Liver (tissue), 9 donors: Measurements from ENCODE around the gene HDAC10. TPM values are rescaled to one million over a fixed set of nuclear protein-coding genes. Genes with fewer than 3 reads are reported as not detected.

Source experiments
- DNase-seq: peaks from one replicate; pipeline ENCODE4 v3.0.0-alpha.2; 2017; ENCODE audit warnings: low spot score
- H3K27ac ChIP-seq, 2 donors: one replicate each; pipeline ENCODE4 v1.7.0; 2013; ENCODE audit warnings: inconsistent platforms in 2 of 2, low read length in 2 of 2, control low read depth in 1 of 2, low read depth in 1 of 2, mild to moderate bottlenecking in 1 of 2
- H3K27me3 ChIP-seq, 4 donors: one replicate each; pipeline versions ENCODE4 v1.6.1 to v1.7.0; 2013; ENCODE audit warnings: low read length in 3 of 4, inconsistent platforms in 1 of 4, mild to moderate bottlenecking in 1 of 4, moderate library complexity in 1 of 4; ENCODE audit not compliant: control insufficient read depth in 4 of 4, insufficient read depth in 4 of 4
- H3K36me3 ChIP-seq, 4 donors: one replicate each; pipeline versions ENCODE4 v1.6.1 to v1.7.0; 2013; ENCODE audit warnings: low read length in 3 of 4, mild to moderate bottlenecking in 3 of 4, low read depth in 1 of 4, moderate library complexity in 1 of 4; ENCODE audit not compliant: control insufficient read depth in 4 of 4, insufficient read depth in 3 of 4
- H3K4me1 ChIP-seq, 4 donors: one replicate each; pipeline versions ENCODE4 v1.6.1 to v1.7.0; 2013; ENCODE audit warnings: low read length in 3 of 4, mild to moderate bottlenecking in 3 of 4, moderate library complexity in 1 of 4; ENCODE audit not compliant: control insufficient read depth in 4 of 4, insufficient read depth in 4 of 4
- H3K4me3 ChIP-seq, 3 donors: one replicate each; pipeline versions ENCODE4 v1.6.1 to v1.7.0; 2013; ENCODE audit warnings: low read length in 3 of 3, control low read depth in 1 of 3, low read depth in 1 of 3, mild to moderate bottlenecking in 1 of 3
- H3K9ac ChIP-seq, 2 donors: one replicate each; pipeline ENCODE4 v1.7.0; 2013; ENCODE audit warnings: low read length in 2 of 2, mild to moderate bottlenecking in 2 of 2, moderate library complexity in 2 of 2, control low read depth in 1 of 2, low read depth in 1 of 2
- H3K9me3 ChIP-seq, 4 donors: one replicate each; pipeline versions ENCODE4 v1.6.1 to v1.7.0; 2013; ENCODE audit warnings: low read length in 3 of 4; ENCODE audit not compliant: control insufficient read depth in 4 of 4
- EGR1 ChIP-seq, 2 donors: IDR thresholded peaks; 2 replicates each; pipeline ENCODE4 v1.6.1; 2016 to 2018; ENCODE audit warnings: antibody characterized with exemption in 2 of 2, low read depth in 2 of 2
- FOXA1 ChIP-seq: IDR thresholded peaks from 2 replicates; pipeline ENCODE4 v1.6.1; 2016; ENCODE audit warnings: antibody characterized with exemption
- FOXA2 ChIP-seq: IDR thresholded peaks from 2 replicates; pipeline ENCODE4 v1.6.1; 2016; ENCODE audit warnings: antibody characterized with exemption
- GABPA ChIP-seq, 2 donors: IDR thresholded peaks in 1 of 2; conservative IDR thresholded peaks in 1 of 2; 2 replicates each; pipeline ENCODE4 v1.6.1; 2016; ENCODE audit warnings: antibody characterized with exemption in 2 of 2, mild to moderate bottlenecking in 1 of 2, moderate library complexity in 1 of 2
- HNF4A ChIP-seq, 2 donors: conservative IDR thresholded peaks; 2 replicates each; pipeline ENCODE4 v1.6.1; 2016; ENCODE audit warnings: antibody characterized with exemption in 2 of 2, mild to moderate bottlenecking in 2 of 2
- HNF4G ChIP-seq: IDR thresholded peaks from 2 replicates; pipeline ENCODE4 v1.6.1; 2016; ENCODE audit warnings: antibody characterized with exemption
- JUND ChIP-seq, 2 donors: IDR thresholded peaks; 2 replicates each; pipeline ENCODE4 v1.6.1; 2016; ENCODE audit warnings: antibody characterized with exemption in 2 of 2
- NR2F2 ChIP-seq: IDR thresholded peaks from 2 replicates; pipeline ENCODE4 v1.6.1; 2016; ENCODE audit warnings: antibody characterized with exemption
- RAD21 ChIP-seq, 2 donors: IDR thresholded peaks; 2 replicates each; pipeline ENCODE4 v1.6.1; 2016; ENCODE audit warnings: antibody characterized with exemption in 2 of 2, mild to moderate bottlenecking in 2 of 2
- RXRA ChIP-seq, 2 donors: IDR thresholded peaks; 2 replicates each; pipeline ENCODE4 v1.6.1; 2017 to 2018; ENCODE audit warnings: antibody characterized with exemption in 2 of 2, mild to moderate bottlenecking in 1 of 2
- SP1 ChIP-seq: IDR thresholded peaks from 2 replicates; pipeline ENCODE4 v1.6.1; 2018; ENCODE audit warnings: antibody characterized with exemption, mild to moderate bottlenecking
- TAF1 ChIP-seq: conservative IDR thresholded peaks from 2 replicates; pipeline ENCODE4 v1.6.1; 2016; ENCODE audit warnings: antibody characterized with exemption, mild to moderate bottlenecking
- YY1 ChIP-seq: IDR thresholded peaks from 2 replicates; pipeline ENCODE4 v1.6.1; 2016; ENCODE audit warnings: antibody characterized with exemption, mild to moderate bottlenecking
- WGBS: extraction: QIAGEN DNeasy Blood & Tissue Kit; methylation state at CpG from one replicate; pipeline ENCODE4 v1.1.7; 2013; 5-methylcytosine and 5-hydroxymethylcytosine counted together
- polyA plus RNA-seq, 2 donors: library from polyadenylated mRNA; stranded (reverse) in 1 of 2; unstranded in 1 of 2; fragments of 200-250 nt in 1 of 2; fragments of >200 nt in 1 of 2; fragmentation: Nextera tagmentation in 1 of 2; extraction: Ambion mirVana in 1 of 2; gene quantifications; one replicate each; pipeline versions ENCODE4 v1.2.1 to v1.2.3, GENCODE V29; 2013 to 2015
- total RNA-seq, 2 donors: library from RNA; depleted of rRNA; stranded (reverse); fragments of >200 nt; gene quantifications; one replicate each; pipeline ENCODE4 v1.2.3, GENCODE V29; 2014
- TF ChIP-seq, protein P1 (sequence below): IDR thresholded peaks from 2 replicates; pipeline ENCODE4 v1.6.1; 2016; ENCODE audit warnings: antibody characterized with exemption
- TF ChIP-seq, protein P2 (sequence below): IDR thresholded peaks from 2 replicates; pipeline ENCODE4 v1.6.1; 2016; ENCODE audit warnings: antibody characterized with exemption
- TF ChIP-seq, protein P3 (sequence below): fragments of 150-350 bp; IDR thresholded peaks from 2 replicates; pipeline ENCODE4 v1.5.1; 2017; ENCODE audit warnings: improper control_type of control experiment, low read depth, low read length; ENCODE audit not compliant: missing input control
- TF ChIP-seq, protein P4 (sequence below): IDR thresholded peaks from 2 replicates; pipeline ENCODE4 v1.6.1; 2016; ENCODE audit warnings: antibody characterized with exemption
- TF ChIP-seq, protein P5 (sequence below): IDR thresholded peaks from 2 replicates; pipeline ENCODE4 v1.6.1; 2016; ENCODE audit warnings: antibody characterized with exemption, mild to moderate bottlenecking
- donor health status: healthy.
- donor health status: healthy.
- donor health status: healthy.
- donor health status: healthy.
- donor health status: healthy.

HDAC10 gene
- total and polyA plus RNA-seq, 4 donors, result 6.2 to 18.2 (median 13.6) TPM

DNA sequence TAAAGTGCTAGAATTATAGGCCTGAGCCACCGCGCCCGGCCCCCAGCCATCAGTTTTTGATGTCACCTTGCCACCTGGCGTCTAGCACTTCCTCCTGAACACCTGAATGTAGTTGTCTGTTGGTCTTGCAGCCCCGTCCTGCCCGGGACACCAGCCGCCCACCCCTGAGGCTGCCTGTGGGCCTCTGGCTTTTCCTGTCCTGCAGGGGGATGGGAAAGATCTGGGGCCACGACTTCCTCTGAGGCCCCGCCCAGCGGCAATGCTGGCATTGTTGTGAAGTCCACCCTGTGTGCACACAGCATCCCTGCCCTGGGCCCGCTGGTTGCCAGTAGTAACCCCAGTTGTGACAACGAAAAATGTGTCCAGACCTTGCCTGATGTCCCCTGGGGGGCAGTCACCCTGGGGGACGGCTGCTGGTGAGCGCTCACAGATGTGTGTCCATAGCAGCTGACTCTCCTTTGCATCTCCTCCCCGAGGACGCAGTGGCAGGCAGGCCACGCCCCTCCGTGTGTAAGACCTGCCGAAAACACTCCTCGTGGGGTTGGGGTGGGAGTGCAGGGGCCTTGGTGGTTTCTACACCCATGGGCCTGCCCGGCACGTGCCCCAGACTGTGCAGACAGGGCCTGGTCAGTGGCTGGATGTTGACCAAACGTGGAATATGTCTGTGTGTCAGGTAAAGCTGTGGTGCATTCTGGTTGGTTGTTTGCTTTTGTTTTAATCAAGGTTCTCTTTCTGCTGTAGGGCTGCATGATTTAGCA is 43.5 kb downstream of the HDAC10 start:
- H3K27me3 ChIP-seq, result no peaks in the 10 kb centered on the region
- no peak overlapping the region for H3K9ac ChIP-seq
- TF ChIP-seq, protein P1, sequence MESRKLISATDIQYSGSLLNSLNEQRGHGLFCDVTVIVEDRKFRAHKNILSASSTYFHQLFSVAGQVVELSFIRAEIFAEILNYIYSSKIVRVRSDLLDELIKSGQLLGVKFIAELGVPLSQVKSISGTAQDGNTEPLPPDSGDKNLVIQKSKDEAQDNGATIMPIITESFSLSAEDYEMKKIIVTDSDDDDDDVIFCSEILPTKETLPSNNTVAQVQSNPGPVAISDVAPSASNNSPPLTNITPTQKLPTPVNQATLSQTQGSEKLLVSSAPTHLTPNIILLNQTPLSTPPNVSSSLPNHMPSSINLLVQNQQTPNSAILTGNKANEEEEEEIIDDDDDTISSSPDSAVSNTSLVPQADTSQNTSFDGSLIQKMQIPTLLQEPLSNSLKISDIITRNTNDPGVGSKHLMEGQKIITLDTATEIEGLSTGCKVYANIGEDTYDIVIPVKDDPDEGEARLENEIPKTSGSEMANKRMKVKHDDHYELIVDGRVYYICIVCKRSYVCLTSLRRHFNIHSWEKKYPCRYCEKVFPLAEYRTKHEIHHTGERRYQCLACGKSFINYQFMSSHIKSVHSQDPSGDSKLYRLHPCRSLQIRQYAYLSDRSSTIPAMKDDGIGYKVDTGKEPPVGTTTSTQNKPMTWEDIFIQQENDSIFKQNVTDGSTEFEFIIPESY, result no peak
- no peak for TF ChIP-seq HNF4A (conservative IDR thresholded peaks at IDR 0.05)
- TF ChIP-seq NR2F2, result no peak
- TF ChIP-seq, protein P2, sequence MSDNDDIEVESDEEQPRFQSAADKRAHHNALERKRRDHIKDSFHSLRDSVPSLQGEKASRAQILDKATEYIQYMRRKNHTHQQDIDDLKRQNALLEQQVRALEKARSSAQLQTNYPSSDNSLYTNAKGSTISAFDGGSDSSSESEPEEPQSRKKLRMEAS, result no peak
- no peak for TF ChIP-seq GABPA (IDR thresholded peaks at IDR 0.05 in 1 of 2, conservative IDR thresholded peaks at IDR 0.05 in 1 of 2)
- TF ChIP-seq FOXA1, result no peak
- TF ChIP-seq JUND (IDR thresholded peaks at IDR 0.05), result no peak
- TF ChIP-seq, protein P3, sequence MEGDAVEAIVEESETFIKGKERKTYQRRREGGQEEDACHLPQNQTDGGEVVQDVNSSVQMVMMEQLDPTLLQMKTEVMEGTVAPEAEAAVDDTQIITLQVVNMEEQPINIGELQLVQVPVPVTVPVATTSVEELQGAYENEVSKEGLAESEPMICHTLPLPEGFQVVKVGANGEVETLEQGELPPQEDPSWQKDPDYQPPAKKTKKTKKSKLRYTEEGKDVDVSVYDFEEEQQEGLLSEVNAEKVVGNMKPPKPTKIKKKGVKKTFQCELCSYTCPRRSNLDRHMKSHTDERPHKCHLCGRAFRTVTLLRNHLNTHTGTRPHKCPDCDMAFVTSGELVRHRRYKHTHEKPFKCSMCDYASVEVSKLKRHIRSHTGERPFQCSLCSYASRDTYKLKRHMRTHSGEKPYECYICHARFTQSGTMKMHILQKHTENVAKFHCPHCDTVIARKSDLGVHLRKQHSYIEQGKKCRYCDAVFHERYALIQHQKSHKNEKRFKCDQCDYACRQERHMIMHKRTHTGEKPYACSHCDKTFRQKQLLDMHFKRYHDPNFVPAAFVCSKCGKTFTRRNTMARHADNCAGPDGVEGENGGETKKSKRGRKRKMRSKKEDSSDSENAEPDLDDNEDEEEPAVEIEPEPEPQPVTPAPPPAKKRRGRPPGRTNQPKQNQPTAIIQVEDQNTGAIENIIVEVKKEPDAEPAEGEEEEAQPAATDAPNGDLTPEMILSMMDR, result no peak
- no peak for TF ChIP-seq RAD21 (IDR thresholded peaks at IDR 0.05)
- TF ChIP-seq, protein P4, sequence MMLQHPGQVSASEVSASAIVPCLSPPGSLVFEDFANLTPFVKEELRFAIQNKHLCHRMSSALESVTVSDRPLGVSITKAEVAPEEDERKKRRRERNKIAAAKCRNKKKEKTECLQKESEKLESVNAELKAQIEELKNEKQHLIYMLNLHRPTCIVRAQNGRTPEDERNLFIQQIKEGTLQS, result no peak
- TF ChIP-seq RXRA (IDR thresholded peaks at IDR 0.05), result no peak
- TF ChIP-seq TAF1, result no peak
- TF ChIP-seq YY1, result no peak
- TF ChIP-seq, protein P5, sequence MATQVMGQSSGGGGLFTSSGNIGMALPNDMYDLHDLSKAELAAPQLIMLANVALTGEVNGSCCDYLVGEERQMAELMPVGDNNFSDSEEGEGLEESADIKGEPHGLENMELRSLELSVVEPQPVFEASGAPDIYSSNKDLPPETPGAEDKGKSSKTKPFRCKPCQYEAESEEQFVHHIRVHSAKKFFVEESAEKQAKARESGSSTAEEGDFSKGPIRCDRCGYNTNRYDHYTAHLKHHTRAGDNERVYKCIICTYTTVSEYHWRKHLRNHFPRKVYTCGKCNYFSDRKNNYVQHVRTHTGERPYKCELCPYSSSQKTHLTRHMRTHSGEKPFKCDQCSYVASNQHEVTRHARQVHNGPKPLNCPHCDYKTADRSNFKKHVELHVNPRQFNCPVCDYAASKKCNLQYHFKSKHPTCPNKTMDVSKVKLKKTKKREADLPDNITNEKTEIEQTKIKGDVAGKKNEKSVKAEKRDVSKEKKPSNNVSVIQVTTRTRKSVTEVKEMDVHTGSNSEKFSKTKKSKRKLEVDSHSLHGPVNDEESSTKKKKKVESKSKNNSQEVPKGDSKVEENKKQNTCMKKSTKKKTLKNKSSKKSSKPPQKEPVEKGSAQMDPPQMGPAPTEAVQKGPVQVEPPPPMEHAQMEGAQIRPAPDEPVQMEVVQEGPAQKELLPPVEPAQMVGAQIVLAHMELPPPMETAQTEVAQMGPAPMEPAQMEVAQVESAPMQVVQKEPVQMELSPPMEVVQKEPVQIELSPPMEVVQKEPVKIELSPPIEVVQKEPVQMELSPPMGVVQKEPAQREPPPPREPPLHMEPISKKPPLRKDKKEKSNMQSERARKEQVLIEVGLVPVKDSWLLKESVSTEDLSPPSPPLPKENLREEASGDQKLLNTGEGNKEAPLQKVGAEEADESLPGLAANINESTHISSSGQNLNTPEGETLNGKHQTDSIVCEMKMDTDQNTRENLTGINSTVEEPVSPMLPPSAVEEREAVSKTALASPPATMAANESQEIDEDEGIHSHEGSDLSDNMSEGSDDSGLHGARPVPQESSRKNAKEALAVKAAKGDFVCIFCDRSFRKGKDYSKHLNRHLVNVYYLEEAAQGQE, result no peak
- TF ChIP-seq SP1, result no peak
- no peak for TF ChIP-seq FOXA2
- no peak for TF ChIP-seq HNF4G
- TF ChIP-seq EGR1 (IDR thresholded peaks at IDR 0.05; ENCODE audit: low read depth in 2 of 2), result no peak
- 64% methylated on average over 23 of the region's 23 CpGs for WGBS
- H3K9me3 ChIP-seq, result no peaks in the 10 kb centered on the region
- no peak for DNase-seq
- H3K27ac ChIP-seq, result no peak overlapping the region
- peaks cover 8 to 76% (median 51%) of the 10 kb centered on the region in 4 donors for H3K4me1 ChIP-seq
- peaks cover 7 to 34% (median 19%) of the 10 kb centered on the region in 4 donors for H3K36me3 ChIP-seq
- H3K4me3 ChIP-seq, result no peak overlapping the region
